Osteoblast (primary cell): Measurements from ENCODE around the gene PHF20. TPM values are rescaled to one million over a fixed set of nuclear protein-coding genes. Genes with fewer than 3 reads are reported as not detected.

Experiments used
- DNase-seq: peaks from one replicate; pipeline ENCODE4 v3.0.0; 2011; ENCODE audit warnings: low spot score, mixed read lengths; ENCODE audit not compliant: insufficient read length; ENCODE audit errors: missing footprints
- H2AFZ ChIP-seq: 2 replicates; pipeline ENCODE4 v1.6.0; 2011; ENCODE audit warnings: mild to moderate bottlenecking, low read length
- H3K27ac ChIP-seq: 2 replicates; pipeline ENCODE4 v1.5.1; 2011; ENCODE audit warnings: mild to moderate bottlenecking, low read depth, low read length, moderate library complexity
- H3K27me3 ChIP-seq: 2 replicates; pipeline ENCODE4 v1.6.0; 2012; ENCODE audit warnings: mild to moderate bottlenecking, control low read depth, inconsistent platforms, low read length, moderate library complexity; ENCODE audit not compliant: insufficient read depth
- H3K36me3 ChIP-seq: 2 replicates; pipeline ENCODE4 v1.5.1; 2011; ENCODE audit warnings: mild to moderate bottlenecking, low read length, control low read depth, moderate library complexity; ENCODE audit not compliant: insufficient read depth
- H3K4me1 ChIP-seq: 2 replicates; pipeline ENCODE4 v1.5.1; 2011; ENCODE audit warnings: mild to moderate bottlenecking, low read length, control low read depth, moderate library complexity; ENCODE audit not compliant: insufficient read depth
- H3K4me2 ChIP-seq: 2 replicates; pipeline ENCODE4 v1.6.0; 2011; ENCODE audit warnings: mild to moderate bottlenecking, low read length; ENCODE audit not compliant: insufficient read depth
- H3K4me3 ChIP-seq: fragments of 200-600 bp; sonication (generic); 3 replicates; pipeline ENCODE4 v1.5.1; 2012; ENCODE audit warnings: mild to moderate bottlenecking, low read length, inconsistent platforms; ENCODE audit not compliant: insufficient read depth
- H3K79me2 ChIP-seq: 2 replicates; pipeline ENCODE4 v1.6.0; 2012; ENCODE audit warnings: mild to moderate bottlenecking, low read length, control low read depth, inconsistent platforms; ENCODE audit not compliant: insufficient read depth
- H3K9me3 ChIP-seq: 2 replicates; pipeline ENCODE4 v1.5.1; 2011; ENCODE audit warnings: low read depth, low read length, control low read depth
- H4K20me1 ChIP-seq: 2 replicates; pipeline ENCODE4 v1.6.0; 2012; ENCODE audit warnings: mild to moderate bottlenecking, low read length, control low read depth; ENCODE audit not compliant: insufficient read depth
- CTCF ChIP-seq: IDR thresholded peaks from 2 replicates; pipeline ENCODE4 v1.5.1; 2011; ENCODE audit warnings: mild to moderate bottlenecking, low read depth, low read length, moderate library complexity; ENCODE audit errors: extremely low read depth
- total RNA-seq: library from RNA; depleted of rRNA; stranded (reverse); fragments of >200 nt; gene quantifications from 2 replicates; pipeline ENCODE4 v1.2.3, GENCODE V29; 2012

PHF20 gene
- total RNA-seq, 1 donor, result 39.1 TPM

DNA sequence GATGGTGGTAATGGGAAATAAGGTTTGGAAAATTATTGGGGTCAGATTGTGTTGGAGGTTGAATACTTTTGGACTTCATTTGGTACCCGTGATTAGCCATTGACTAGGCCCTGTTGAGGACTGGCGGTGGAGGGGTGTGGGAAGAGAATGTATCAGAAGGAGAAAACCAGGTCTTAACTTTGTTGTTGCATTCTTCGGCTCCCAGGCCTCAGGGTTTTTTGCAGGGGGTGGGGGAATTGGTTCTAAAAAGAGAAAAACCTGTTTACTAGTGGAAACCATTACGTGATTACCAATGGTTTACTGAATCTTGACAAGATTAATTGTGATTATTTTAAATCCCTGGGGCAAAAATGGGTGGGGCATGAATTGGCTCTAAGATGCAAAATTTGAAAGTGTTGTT lies 85.1 kb downstream of the PHF20 start:
- no peaks in the 10 kb centered on the region for H3K27me3 ChIP-seq
- no peak overlapping the region for H3K4me3 ChIP-seq
- peaks cover 15% of the 10 kb centered on the region for H3K36me3 ChIP-seq
- H2AFZ ChIP-seq, result no peak overlapping the region
- H3K79me2 ChIP-seq, result peaks cover 27% of the 10 kb centered on the region
- no peak for DNase-seq
- H4K20me1 ChIP-seq, result no peaks in the 10 kb centered on the region
- no peak for TF ChIP-seq CTCF
- no peak overlapping the region for H3K27ac ChIP-seq
- H3K4me1 ChIP-seq, result peaks cover 9% of the 10 kb centered on the region
- no peaks in the 10 kb centered on the region for H3K9me3 ChIP-seq
- H3K4me2 ChIP-seq, result no peak overlapping the region

DNA sequence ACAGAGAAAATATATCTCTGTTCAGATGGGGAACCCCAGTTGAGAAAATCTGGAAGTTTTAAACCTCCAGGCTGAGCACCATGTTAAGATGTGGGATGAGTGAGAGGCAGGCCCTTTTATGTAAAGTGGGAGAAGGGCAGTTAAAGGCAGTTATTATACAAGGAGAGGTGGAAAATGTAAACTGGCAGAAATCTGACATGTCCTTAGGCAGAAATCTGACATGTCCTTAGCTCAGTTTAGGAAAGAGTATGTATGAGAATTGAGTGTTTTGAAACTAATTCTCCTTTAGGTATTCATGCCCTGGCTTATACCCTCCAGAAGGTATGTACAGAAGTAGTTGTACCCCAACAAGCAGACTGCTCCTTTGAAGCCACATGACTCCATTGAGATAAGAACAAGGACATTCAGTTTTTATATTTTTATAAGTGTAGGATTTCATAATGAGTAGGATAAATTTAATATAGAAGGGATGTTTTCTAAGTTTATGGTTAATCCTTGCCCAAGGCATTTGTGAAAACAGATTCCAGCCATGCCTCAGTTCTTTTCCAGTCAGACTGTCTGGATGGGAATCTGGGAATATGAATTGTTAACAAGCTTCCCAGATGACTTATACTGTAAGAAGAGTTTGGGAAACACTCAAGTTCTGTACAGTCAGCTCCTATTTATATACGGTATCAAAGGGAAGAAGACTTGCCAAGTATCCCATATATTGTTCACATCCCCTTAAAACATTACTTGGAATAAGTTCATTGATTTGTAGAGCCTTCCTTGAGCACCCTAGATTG lies 94.8 kb downstream of the PHF20 start:
- Histone ChIP-seq H3K27ac (peak overlapping the region; percentile 96), H3K9me3 (no peaks in the 10 kb centered on the region), H3K79me2 (peaks cover 10% of the 10 kb centered on the region), H3K4me2 (peak overlapping the region; percentile 28), H4K20me1 (no peaks in the 10 kb centered on the region), H3K27me3 (no peaks in the 10 kb centered on the region), H3K36me3 (peaks cover 5% of the 10 kb centered on the region), H3K4me3 (no peak overlapping the region), H2AFZ (no peak overlapping the region), H3K4me1 (peaks cover 32% of the 10 kb centered on the region)
- no peak for TF ChIP-seq CTCF
- DNase-seq, result peak; percentile 58

DNA sequence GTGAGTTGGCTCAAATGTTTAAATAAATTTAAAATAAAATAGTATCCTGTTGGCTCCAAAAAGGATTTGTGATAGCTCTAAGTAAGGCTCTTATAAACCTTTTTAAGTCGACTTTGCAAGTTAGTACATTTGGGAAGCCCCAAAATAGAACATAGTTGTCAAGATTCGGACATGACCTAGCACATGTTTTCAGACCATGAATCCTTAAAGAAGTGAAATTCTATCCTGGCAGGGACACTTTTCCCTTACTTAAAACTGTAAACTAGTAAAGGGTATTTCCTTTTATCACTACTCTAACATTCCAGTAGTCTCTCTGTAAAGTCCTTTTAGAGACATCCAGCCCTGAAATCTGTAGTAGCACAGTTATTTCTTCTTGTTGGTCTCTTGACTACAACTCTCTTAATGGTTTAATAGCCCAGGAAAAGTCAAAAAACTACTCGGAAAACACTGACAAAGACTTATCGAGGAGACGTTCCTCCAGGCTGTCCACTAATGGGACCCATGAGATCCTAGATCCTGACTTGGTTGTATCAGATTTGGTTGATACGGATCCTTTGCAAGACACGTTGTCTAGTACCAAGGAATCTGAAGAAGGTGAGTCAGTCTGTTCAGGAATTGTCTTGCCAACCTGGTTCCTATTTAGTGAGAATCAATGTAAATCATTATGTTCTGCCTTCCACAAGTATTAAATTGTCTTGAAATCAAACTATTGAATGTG lies 98.9 kb downstream of the PHF20 start:
- peak overlapping the region; percentile 91 for H3K27ac ChIP-seq
- H2AFZ ChIP-seq, result no peak overlapping the region
- peak overlapping the region; percentile 81 for H3K4me2 ChIP-seq
- no peaks in the 10 kb centered on the region for H4K20me1 ChIP-seq
- H3K27me3 ChIP-seq, result no peaks in the 10 kb centered on the region
- peaks cover 26% of the 10 kb centered on the region for H3K79me2 ChIP-seq
- H3K9me3 ChIP-seq, result no peaks in the 10 kb centered on the region
- DNase-seq, result peak; percentile 4
- no peak for TF ChIP-seq CTCF
- peak overlapping the region; percentile 57 for H3K4me3 ChIP-seq
- H3K4me1 ChIP-seq, result peaks cover 54% of the 10 kb centered on the region
- no peaks in the 10 kb centered on the region for H3K36me3 ChIP-seq

DNA sequence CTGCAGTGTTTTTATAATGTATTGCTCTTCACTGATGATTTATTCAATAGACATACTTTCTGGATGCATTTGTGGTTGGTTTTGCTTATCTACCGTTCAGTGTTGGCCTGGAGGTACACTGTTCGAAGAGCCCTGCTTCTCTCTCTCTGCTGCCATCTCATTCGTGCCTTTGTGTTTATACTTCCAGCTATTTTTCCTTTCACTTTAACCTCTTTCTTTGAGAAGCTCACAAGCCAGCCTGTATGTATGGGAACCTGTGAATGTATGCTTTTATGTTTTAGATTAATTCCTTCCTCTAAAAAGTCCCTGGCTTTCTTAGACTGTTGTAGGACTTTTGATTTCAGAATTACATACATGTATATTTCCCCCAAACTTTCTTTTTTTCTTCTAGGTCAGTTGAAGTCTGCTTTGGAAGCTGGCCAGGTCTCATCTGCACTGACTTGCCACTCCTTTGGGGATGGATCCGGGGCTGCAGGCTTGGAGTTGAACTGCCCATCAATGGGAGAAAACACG lies 99.5 kb downstream of the PHF20 start:
- Histone ChIP-seq H3K27ac (peak overlapping the region; percentile 91), H3K4me3 (peak overlapping the region; percentile 57), H3K36me3 (no peaks in the 10 kb centered on the region), H2AFZ (no peak overlapping the region), H3K4me2 (peak overlapping the region; percentile 81), H3K79me2 (peaks cover 26% of the 10 kb centered on the region), H3K4me1 (peaks cover 54% of the 10 kb centered on the region), H3K27me3 (no peaks in the 10 kb centered on the region), H4K20me1 (no peaks in the 10 kb centered on the region), H3K9me3 (no peaks in the 10 kb centered on the region)
- no peak for TF ChIP-seq CTCF
- DNase-seq, result peak; percentile 41
